Right cardiac atrium (tissue), 5 donors: Measurements from ENCODE around the gene COL3A1. TPM values are rescaled to one million over a fixed set of nuclear protein-coding genes. Genes with fewer than 3 reads are reported as not detected.

Source experiments
- ATAC-seq, 2 donors: fragments of 200-7000 bp; cut with Tn5 transposase; one replicate each; pipeline versions ENCODE4 v1.8.0 to v1.9.1; 2020; ENCODE audit warnings: moderate library complexity in 2 of 2, mild to moderate bottlenecking in 1 of 2
- DNase-seq, 3 donors: peaks; one replicate each; pipeline ENCODE4 v3.0.0-alpha.2; 2020
- H3K27ac ChIP-seq: one replicate; pipeline ENCODE4 v1.5.1; 2013; ENCODE audit warnings: mild to moderate bottlenecking, low read length, control low read depth, moderate library complexity
- H3K27me3 ChIP-seq: one replicate; pipeline ENCODE4 v1.6.1; 2013; ENCODE audit not compliant: control insufficient read depth, insufficient read depth
- H3K4me1 ChIP-seq: one replicate; pipeline ENCODE4 v1.6.1; 2013; ENCODE audit warnings: low read length; ENCODE audit not compliant: control insufficient read depth, insufficient read depth
- H3K4me3 ChIP-seq: one replicate; pipeline ENCODE4 v1.5.1; 2013; ENCODE audit warnings: low read length, control low read depth
- H3K9me3 ChIP-seq: one replicate; pipeline ENCODE4 v1.6.1; 2013; ENCODE audit warnings: low read length; ENCODE audit not compliant: control insufficient read depth
- WGBS: extraction: QIAGEN DNeasy Blood & Tissue Kit; methylation state at CpG from one replicate; pipeline ENCODE4 v1.1.7; 2013; 5-methylcytosine and 5-hydroxymethylcytosine counted together
- intact Hi-C, 4 donors: fragments of 100-400 bp; cut with DNase I; formaldehyde crosslinking; loops; one replicate each; pipeline versions ENCODE4 v1.11.0 to v1.14.0; 2022 to 2023
- polyA plus RNA-seq: library from polyadenylated mRNA; stranded (reverse); fragments of 200-250 nt; gene quantifications from one replicate; pipeline ENCODE4 v1.2.3, GENCODE V29; 2013
- total RNA-seq, 4 donors: library from RNA; stranded (reverse); fragmentation: NEBNext Ultra II Directional; extraction: Animal tissue kit (Norgen Biotek cat#: 25700); gene quantifications; one replicate each; pipeline ENCODE4 v1.2.1, GENCODE V29; 2021
- donor health status: healthy with polysubstance abuse.
- donor health status: DM: no; HTN: yes; CAD: no.
- donor health status: DM: no; HTN: no; CAD: no.
- donor health status: DM: no; HTN: yes; CAD: no; lungs with severe emphysema.
- donor health status: DM: yes; HTN: yes; CAD: no.

The COL3A1 gene
- total and polyA plus RNA-seq, 5 donors: 48.2 to 343 (median 112) TPM

GRCh38 chr2:188975497-188976102, 1.4 kb downstream of the COL3A1 start:
- intact Hi-C loops: loop anchor here in 3 of 4 donors (10.0 kb wide), 2 partner anchors 191 to 451 kb away; no protein-coding TSS in a partner anchor
- H3K9me3 ChIP-seq: no peaks in the 10 kb centered on the region
- no peaks in the 10 kb centered on the region for H3K4me1 ChIP-seq
- DNase-seq: peak in 1 of 3 donors; percentile 28
- peak; percentile 98 for ATAC-seq
- H3K27ac ChIP-seq: peak overlapping the region; percentile 30
- H3K27me3 ChIP-seq: no peaks in the 10 kb centered on the region
- 24% methylated on average over 1 of the region's 1 CpG for WGBS
- peak overlapping the region; percentile 76 for H3K4me3 ChIP-seq

- Histone ChIP-seq H3K4me1 (no peaks in the 10 kb centered on the region), H3K4me3 (peak overlapping the region; percentile 76), H3K9me3 (no peaks in the 10 kb centered on the region), H3K27me3 (no peaks in the 10 kb centered on the region), H3K27ac (no peak overlapping the region)
- WGBS: 43% methylated on average over 8 of the region's 8 CpGs
- ATAC-seq (no peak), DNase-seq (no peak)
- intact Hi-C loops: loop anchor here in 3 of 4 donors (10.0 kb wide), 2 partner anchors 192 to 452 kb away; no protein-coding TSS in a partner anchor
Measured at GRCh38 chr2:188976545-188977268, 2.5 kb downstream of the COL3A1 start.

- WGBS: 51% methylated on average over 2 of the region's 2 CpGs
- no peak overlapping the region for H3K27ac ChIP-seq
- no peaks in the 10 kb centered on the region for H3K27me3 ChIP-seq
- intact Hi-C loops: loop anchor here in 3 of 4 donors (10.0 kb wide), 2 partner anchors 193 to 453 kb away; no protein-coding TSS in a partner anchor
- H3K9me3 ChIP-seq: no peaks in the 10 kb centered on the region
- no peak for ATAC-seq
- no peaks in the 10 kb centered on the region for H3K4me1 ChIP-seq
- H3K4me3 ChIP-seq: peak overlapping the region; percentile 58
- DNase-seq: no peak
Measured at GRCh38 chr2:188977317-188977716, 3.1 kb downstream of the COL3A1 start.

- DNase-seq (no peak), ATAC-seq (peak; percentile 57 to 61)
- Histone ChIP-seq H3K27me3 (no peaks in the 10 kb centered on the region), H3K4me3 (peak overlapping the region; percentile 45), H3K4me1 (no peaks in the 10 kb centered on the region), H3K9me3 (no peaks in the 10 kb centered on the region), H3K27ac (no peak overlapping the region)
- WGBS: 26% methylated on average over 6 of the region's 6 CpGs
- intact Hi-C loops: loop anchor here in 3 of 4 donors (10.0 kb wide), 2 partner anchors 194 to 454 kb away; no protein-coding TSS in a partner anchor
Measured at GRCh38 chr2:188978291-188979081, 4.3 kb downstream of the COL3A1 start.

GRCh38 chr2:188979187-188980114, 5.3 kb downstream of the COL3A1 start:
- 41% methylated on average over 3 of the region's 3 CpGs for WGBS
- intact Hi-C loops: loop anchor here in 3 of 4 donors (10.0 kb wide), 2 partner anchors 195 to 455 kb away; no protein-coding TSS in a partner anchor

GRCh38 chr2:188983427-188984064, 9.4 kb downstream of the COL3A1 start:
- no peaks in the 10 kb centered on the region for H3K27me3 ChIP-seq
- H3K9me3 ChIP-seq: no peaks in the 10 kb centered on the region
- intact Hi-C loops: loop anchor here in 1 of 4 donors (10.0 kb wide), 1 partner anchor 459 kb away; no protein-coding TSS in a partner anchor
- no peak for ATAC-seq
- H3K27ac ChIP-seq: no peak overlapping the region
- no peaks in the 10 kb centered on the region for H3K4me1 ChIP-seq
- DNase-seq: no peak
- no peak overlapping the region for H3K4me3 ChIP-seq
- 36% methylated on average over 4 of the region's 4 CpGs for WGBS

More at GRCh38 chr2:188979187-188980114, 5.3 kb downstream of the COL3A1 start:
- DNase-seq (no peak), ATAC-seq (no peak)
- H3K27me3 ChIP-seq: no peaks in the 10 kb centered on the region
- H3K4me3 ChIP-seq: peak overlapping the region; percentile 45
- H3K4me1 ChIP-seq: no peaks in the 10 kb centered on the region
- H3K27ac ChIP-seq: no peak overlapping the region
- no peaks in the 10 kb centered on the region for H3K9me3 ChIP-seq

- Histone ChIP-seq H3K4me3 (no peak overlapping the region), H3K27me3 (no peaks in the 10 kb centered on the region), H3K9me3 (no peaks in the 10 kb centered on the region), H3K4me1 (no peaks in the 10 kb centered on the region), H3K27ac (no peak overlapping the region)
- DNase-seq: no peak
- peak; percentile 59 to 65 for ATAC-seq
- intact Hi-C loops: loop anchor here in 1 of 4 donors (10.0 kb wide), 1 partner anchor 459 kb away; no protein-coding TSS in a partner anchor
Measured at GRCh38 chr2:188984065-188984491, 9.9 kb downstream of the COL3A1 start.

GRCh38 chr2:188984680-188985079, 10.5 kb downstream of the COL3A1 start:
- DNase-seq (no peak), ATAC-seq (peak; percentile 76 to 93)
- Histone ChIP-seq H3K4me3 (no peak overlapping the region), H3K27me3 (no peaks in the 10 kb centered on the region), H3K9me3 (no peaks in the 10 kb centered on the region), H3K4me1 (no peaks in the 10 kb centered on the region), H3K27ac (no peak overlapping the region)
- intact Hi-C loops: loop anchor here in 1 of 4 donors (10.0 kb wide), 1 partner anchor 460 kb away; no protein-coding TSS in a partner anchor
- 37% methylated on average over 5 of the region's 5 CpGs for WGBS

- H3K27me3 ChIP-seq: no peaks in the 10 kb centered on the region
- no peak overlapping the region for H3K27ac ChIP-seq
- no peak for DNase-seq
- WGBS: 42% methylated on average over 4 of the region's 4 CpGs
- H3K9me3 ChIP-seq: no peaks in the 10 kb centered on the region
- peak in 1 of 2 donors; percentile 37 for ATAC-seq
- H3K4me3 ChIP-seq: no peak overlapping the region
- intact Hi-C loops: loop anchor here in 1 of 4 donors (10.0 kb wide), 1 partner anchor 462 kb away; no protein-coding TSS in a partner anchor
- no peaks in the 10 kb centered on the region for H3K4me1 ChIP-seq
Measured at GRCh38 chr2:188986839-188987238, 12.7 kb downstream of the COL3A1 start.
